ENCODE results near the gene ECE2. TPM values are rescaled to one million over a fixed set of nuclear protein-coding genes. Genes with fewer than 3 reads are reported as not detected.

ECE2 gene
- total RNA-seq, 1 donor = not detected

DNA sequence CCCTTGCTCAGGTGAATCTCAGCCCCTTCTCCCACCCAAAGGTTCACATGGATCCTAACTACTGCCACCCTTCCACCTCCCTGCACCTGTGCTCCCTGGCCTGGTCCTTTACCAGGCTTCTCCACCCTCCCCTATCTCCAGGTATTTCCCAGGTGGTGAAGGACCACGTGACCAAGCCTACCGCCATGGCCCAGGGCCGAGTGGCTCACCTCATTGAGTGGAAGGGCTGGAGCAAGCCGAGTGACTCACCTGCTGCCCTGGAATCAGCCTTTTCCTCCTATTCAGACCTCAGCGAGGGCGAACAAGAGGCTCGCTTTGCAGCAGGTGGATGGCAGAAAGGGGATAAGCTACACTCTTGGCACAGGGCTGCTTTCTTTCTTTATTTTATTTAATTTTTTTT lies 66.1 kb downstream of the ECE2 start:
- H3K4me3 ChIP-seq (ENCODE audit: low read depth, low read length) = no peak overlapping the region
- no peak for DNase-seq (ENCODE audit: low read depth)
- TF ChIP-seq CTCF (IDR thresholded peaks at IDR 0.05; ENCODE audit: insufficient read depth, low read depth, low read length) = no peak

Small RNA genes lying within 50 kb of the gene (small RNA-seq; reads per million reads assigned to genes)
- gene MIR1224 = not detected
- 848 reads per million, percentile 99 among the genes with 10 or more reads in this experiment for gene SNORD66

Other genes starting within 250 kb of the ECE2 start
- not detected in 2 replicates for gene HTR3D, start 244.3 kb upstream of the ECE2 start, total RNA-seq
- gene HTR3C, start 223.0 kb upstream of the ECE2 start, total RNA-seq = not detected in 2 replicates
- gene HTR3E, start 179.0 kb upstream of the ECE2 start, total RNA-seq = not detected in 2 replicates
- gene EIF2B5, start 140.7 kb upstream of the ECE2 start, total RNA-seq = 28.0 and 30.7 TPM in 2 replicates
- gene DVL3, start 120.6 kb upstream of the ECE2 start, total RNA-seq = 39.3 and 46.1 TPM in 2 replicates
- 375 and 469 TPM in 2 replicates for gene AP2M1, start 101.2 kb upstream of the ECE2 start, total RNA-seq
- gene ABCF3, start 89.8 kb upstream of the ECE2 start, total RNA-seq = 33.5 and 51.0 TPM in 2 replicates
- gene VWA5B2, start 46.4 kb upstream of the ECE2 start, total RNA-seq = not detected in 2 replicates
- gene ALG3, start 27.1 kb upstream of the ECE2 start, total RNA-seq = 28.7 and 41.0 TPM in 2 replicates
- gene EEF1AKMT4, start 26.4 kb upstream of the ECE2 start, total RNA-seq = 3.9 and 5.6 TPM in 2 replicates
- gene CAMK2N2, start 14.5 kb upstream of the ECE2 start, total RNA-seq = under 0.01 TPM in 1 of 2 replicates, not detected in the other
- gene PSMD2, start 23.2 kb downstream of the ECE2 start, total RNA-seq = 364 and 388 TPM in 2 replicates
- gene EIF4G1, start 38.6 kb downstream of the ECE2 start, total RNA-seq = 252 and 288 TPM in 2 replicates
- 13.9 and 17.3 TPM in 2 replicates for gene FAM131A, start 61.6 kb downstream of the ECE2 start, total RNA-seq
- 4.2 and 6.0 TPM in 2 replicates for gene CLCN2, start 85.6 kb downstream of the ECE2 start, total RNA-seq
- 39.6 and 61.3 TPM in 2 replicates for gene POLR2H, start 85.7 kb downstream of the ECE2 start, total RNA-seq
- gene THPO, start 102.2 kb downstream of the ECE2 start, total RNA-seq = 0.32 and 0.86 TPM in 2 replicates
- 1.7 and 3.5 TPM in 2 replicates for gene CHRD, start 104.0 kb downstream of the ECE2 start, total RNA-seq

Measured in fibroblast of villous mesenchyme (primary cell).